GM21576 (cell line): Measurements from ENCODE around the gene NDFIP2.
"Not testable (repeated sequence)": the region's sequence is repeated elsewhere in the genome, so short reads cannot be mapped to it uniquely, and the experiment has no call there.

Experiments
- ATAC-seq: cut with Tn5 transposase; IDR thresholded peaks from one replicate; pipeline ENCODE4 v1.9.1; 2021; ENCODE audit warnings: mild to moderate bottlenecking, moderate library complexity; ENCODE audit not compliant: unreplicated experiment

NDFIP2 gene

GRCh38 chr13:79530270-79530669 lies 49.3 kb downstream of the NDFIP2 start:
- ATAC-seq, result no peak

GRCh38 chr13:79531542-79532254 lies 50.7 kb downstream of the NDFIP2 start:
- no peak for ATAC-seq

- ATAC-seq, result no peak
These were observed 51.6 kb downstream of the NDFIP2 start for GRCh38 chr13:79532576-79532975.

GRCh38 chr13:79533781-79534400 lies 52.9 kb downstream of the NDFIP2 start:
- no peak for ATAC-seq

GRCh38 chr13:79534596-79534995 lies 53.6 kb downstream of the NDFIP2 start:
- no peak for ATAC-seq

GRCh38 chr13:79538757-79539156 lies 57.8 kb downstream of the NDFIP2 start:
- no peak for ATAC-seq

GRCh38 chr13:79540504-79540903 lies 59.5 kb downstream of the NDFIP2 start:
- no peak for ATAC-seq

- ATAC-seq, result no peak
These were observed 60.6 kb downstream of the NDFIP2 start for GRCh38 chr13:79541426-79542049.

GRCh38 chr13:79543883-79544282 lies 62.9 kb downstream of the NDFIP2 start:
- ATAC-seq, result no peak

- no peak for ATAC-seq
These were observed 66.5 kb downstream of the NDFIP2 start for GRCh38 chr13:79547211-79548195.

- no peak for ATAC-seq
These were observed 67.9 kb downstream of the NDFIP2 start for GRCh38 chr13:79548902-79549301.

GRCh38 chr13:79549355-79550106 lies 68.6 kb downstream of the NDFIP2 start:
- no peak for ATAC-seq

GRCh38 chr13:79557666-79558065 lies 76.7 kb downstream of the NDFIP2 start:
- ATAC-seq, result no peak

- ATAC-seq, result no peak
These were observed 80.0 kb downstream of the NDFIP2 start for GRCh38 chr13:79560954-79561353.

- no peak for ATAC-seq
These were observed 81.6 kb downstream of the NDFIP2 start for GRCh38 chr13:79562557-79562956.

- ATAC-seq, result no peak
These were observed 85.2 kb downstream of the NDFIP2 start for GRCh38 chr13:79566118-79566517.

GRCh38 chr13:79571147-79571546 lies 90.2 kb downstream of the NDFIP2 start:
- no peak for ATAC-seq

- ATAC-seq, result not testable (repeated sequence)
These were observed 92.9 kb downstream of the NDFIP2 start for GRCh38 chr13:79573892-79574291.

- ATAC-seq, result no peak
These were observed 100.9 kb downstream of the NDFIP2 start for GRCh38 chr13:79581870-79582315.

- no peak for ATAC-seq
These were observed 101.9 kb downstream of the NDFIP2 start for GRCh38 chr13:79582896-79583295.
